ENCODE results near the gene UBE2R2.
A peak's percentile ranks its signal among the peaks of the same experiment; 100 is the strongest.

Gene UBE2R2

DNA sequence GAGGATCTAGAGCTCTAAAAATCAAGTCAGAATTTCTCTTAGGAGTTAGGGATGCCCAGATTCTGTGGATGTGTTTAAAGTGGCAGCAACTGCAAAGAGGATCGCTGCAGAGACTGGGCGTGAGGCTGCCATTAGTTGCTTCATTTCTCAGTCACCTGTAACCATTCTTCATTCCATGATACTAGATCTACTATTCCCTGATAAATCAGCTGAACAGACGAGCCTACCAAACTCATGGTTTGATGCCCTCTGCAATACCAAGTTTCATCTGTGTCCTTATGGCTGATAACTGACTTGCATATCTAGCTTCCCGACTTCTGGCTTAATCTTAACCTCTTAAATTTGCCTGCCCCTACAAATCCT is 33.3 kb downstream of the UBE2R2 start:
- Histone ChIP-seq H3K14ac (ENCODE audit: low read length) (no peak overlapping the region), H3K4me2 (ENCODE audit: low read length) (no peak overlapping the region), H4K8ac (ENCODE audit: low read depth, low read length) (no peak overlapping the region), H3K27me3 (ENCODE audit: insufficient read depth, low read length) (no peaks in the 10 kb centered on the region), H3K4ac (ENCODE audit: low read depth, low read length) (peak overlapping the region; percentile 27), H2BK120ac (ENCODE audit: insufficient read depth, low read length, poor library complexity) (no peak overlapping the region), H3K4me3 (ENCODE audit: low read depth, low read length) (no peak overlapping the region), H2BK5ac (ENCODE audit: low read depth, low read length, poor library complexity) (no peak overlapping the region), H3K27ac (ENCODE audit: low read depth, low read length) (no peak overlapping the region), H3K23ac (ENCODE audit: low read length) (no peak overlapping the region), H4K91ac (ENCODE audit: low read depth, low read length) (no peak overlapping the region), H2AFZ (ENCODE audit: insufficient read depth, low read length, poor library complexity) (no peak overlapping the region), H3K79me1 (ENCODE audit: low read length) (no peaks in the 10 kb centered on the region), H4K12ac (ENCODE audit: low read depth, low read length) (no peak overlapping the region), H2AK5ac (ENCODE audit: low read length) (no peak overlapping the region), H3K18ac (ENCODE audit: low read length) (no peak overlapping the region), H3K9me3 (ENCODE audit: insufficient read depth, low read depth, low read length) (no peaks in the 10 kb centered on the region), H3K79me2 (ENCODE audit: control insufficient read depth, insufficient read depth, low read length, poor library complexity) (peaks cover 7% of the 10 kb centered on the region), H3K36me3 (ENCODE audit: control insufficient read depth in 1 of 2, insufficient read depth in 2 of 2, low read length in 2 of 2) (peaks cover 0 to 2% of the 10 kb centered on the region in 2 experiments), H3K4me1 (ENCODE audit: control insufficient read depth in 1 of 2, insufficient read depth in 2 of 2, low read length in 2 of 2) (no peaks in the 10 kb centered on the region), H3K9ac (ENCODE audit: low read length) (no peak overlapping the region), H2BK12ac (ENCODE audit: low read length) (no peak overlapping the region)
- no CpG with 5 or more reads among the region's 4 CpGs for WGBS (ENCODE audit: extremely low coverage, insufficient coverage, insufficient read length)
- no peak for DNase-seq

DNA sequence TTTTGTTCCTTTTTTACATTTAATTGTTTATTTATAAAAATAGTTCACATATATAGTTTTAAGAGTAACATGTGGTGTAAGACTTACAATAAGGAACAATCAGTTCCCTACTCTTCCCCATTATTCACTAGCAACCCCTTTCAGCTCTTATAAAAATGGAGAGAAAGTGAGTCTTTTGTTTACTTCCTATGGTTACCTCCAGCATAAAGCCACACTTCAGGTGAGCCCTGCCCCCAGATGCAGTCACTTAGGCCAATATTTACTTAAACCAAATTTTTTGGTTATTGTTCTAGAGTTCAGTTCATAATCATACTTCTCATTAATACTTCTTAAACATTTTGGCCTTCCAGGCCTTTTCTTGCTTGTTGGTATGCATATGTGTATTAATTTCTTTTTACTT is 33.7 kb downstream of the UBE2R2 start:
- Histone ChIP-seq H3K4ac (ENCODE audit: low read depth, low read length) (no peak overlapping the region), H2BK12ac (ENCODE audit: low read length) (no peak overlapping the region), H4K12ac (ENCODE audit: low read depth, low read length) (no peak overlapping the region), H3K14ac (ENCODE audit: low read length) (no peak overlapping the region), H3K4me1 (ENCODE audit: control insufficient read depth in 1 of 2, insufficient read depth in 2 of 2, low read length in 2 of 2) (no peaks in the 10 kb centered on the region), H3K27me3 (ENCODE audit: insufficient read depth, low read length) (no peaks in the 10 kb centered on the region), H3K36me3 (ENCODE audit: control insufficient read depth in 1 of 2, insufficient read depth in 2 of 2, low read length in 2 of 2) (peaks cover 2% of the 10 kb centered on the region in 2 experiments), H3K23ac (ENCODE audit: low read length) (no peak overlapping the region), H4K8ac (ENCODE audit: low read depth, low read length) (no peak overlapping the region), H3K79me1 (ENCODE audit: low read length) (no peaks in the 10 kb centered on the region), H3K18ac (ENCODE audit: low read length) (no peak overlapping the region), H2BK120ac (ENCODE audit: insufficient read depth, low read length, poor library complexity) (no peak overlapping the region), H3K9me3 (ENCODE audit: insufficient read depth, low read depth, low read length) (no peaks in the 10 kb centered on the region), H3K4me2 (ENCODE audit: low read length) (no peak overlapping the region), H2AFZ (ENCODE audit: insufficient read depth, low read length, poor library complexity) (no peak overlapping the region), H2AK5ac (ENCODE audit: low read length) (no peak overlapping the region), H2BK5ac (ENCODE audit: low read depth, low read length, poor library complexity) (no peak overlapping the region), H3K79me2 (ENCODE audit: control insufficient read depth, insufficient read depth, low read length, poor library complexity) (peaks cover 8% of the 10 kb centered on the region), H3K9ac (ENCODE audit: low read length) (no peak overlapping the region), H3K4me3 (ENCODE audit: low read depth, low read length) (no peak overlapping the region), H4K91ac (ENCODE audit: low read depth, low read length) (no peak overlapping the region), H3K27ac (ENCODE audit: low read depth, low read length) (no peak overlapping the region)
- no peak for DNase-seq

DNA sequence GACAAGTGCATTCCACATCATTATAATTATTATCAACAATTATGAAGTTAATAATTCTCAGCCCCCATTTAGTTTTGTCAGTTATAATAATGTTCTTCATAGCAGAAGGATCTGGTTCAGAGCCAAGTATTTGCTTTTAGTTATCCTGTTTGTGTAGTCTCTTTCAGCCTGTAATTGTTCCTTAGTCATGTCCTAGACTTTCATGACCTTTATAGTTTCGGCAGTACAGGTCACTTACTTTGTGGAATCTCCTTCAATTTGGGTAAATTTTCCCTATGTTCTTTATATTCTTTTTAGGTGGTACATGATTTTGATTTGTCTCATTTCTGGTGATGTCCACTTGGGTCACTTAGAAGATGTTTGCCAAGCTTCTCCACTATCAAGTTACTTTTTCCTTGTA is 34.3 kb downstream of the UBE2R2 start:
- Histone ChIP-seq H4K12ac (ENCODE audit: low read depth, low read length) (no peak overlapping the region), H2BK5ac (ENCODE audit: low read depth, low read length, poor library complexity) (no peak overlapping the region), H3K4me2 (ENCODE audit: low read length) (no peak overlapping the region), H3K23ac (ENCODE audit: low read length) (no peak overlapping the region), H3K4ac (ENCODE audit: low read depth, low read length) (no peak overlapping the region), H2BK12ac (ENCODE audit: low read length) (no peak overlapping the region), H3K27ac (ENCODE audit: low read depth, low read length) (no peak overlapping the region), H3K4me3 (ENCODE audit: low read depth, low read length) (no peak overlapping the region), H4K8ac (ENCODE audit: low read depth, low read length) (no peak overlapping the region), H2AK5ac (ENCODE audit: low read length) (no peak overlapping the region), H3K14ac (ENCODE audit: low read length) (no peak overlapping the region), H3K9ac (ENCODE audit: low read length) (no peak overlapping the region), H3K4me1 (ENCODE audit: control insufficient read depth in 1 of 2, insufficient read depth in 2 of 2, low read length in 2 of 2) (no peaks in the 10 kb centered on the region), H3K18ac (ENCODE audit: low read length) (no peak overlapping the region), H3K79me2 (ENCODE audit: control insufficient read depth, insufficient read depth, low read length, poor library complexity) (peaks cover 11% of the 10 kb centered on the region), H3K36me3 (ENCODE audit: control insufficient read depth in 1 of 2, insufficient read depth in 2 of 2, low read length in 2 of 2) (peaks cover 2 to 3% of the 10 kb centered on the region in 2 experiments), H3K9me3 (ENCODE audit: insufficient read depth, low read depth, low read length) (no peaks in the 10 kb centered on the region), H4K91ac (ENCODE audit: low read depth, low read length) (no peak overlapping the region), H3K27me3 (ENCODE audit: insufficient read depth, low read length) (no peaks in the 10 kb centered on the region), H2AFZ (ENCODE audit: insufficient read depth, low read length, poor library complexity) (no peak overlapping the region), H2BK120ac (ENCODE audit: insufficient read depth, low read length, poor library complexity) (no peak overlapping the region), H3K79me1 (ENCODE audit: low read length) (no peaks in the 10 kb centered on the region)
- no CpG with 5 or more reads among the region's 1 CpG for WGBS (ENCODE audit: extremely low coverage, insufficient coverage, insufficient read length)
- no peak for DNase-seq

DNA sequence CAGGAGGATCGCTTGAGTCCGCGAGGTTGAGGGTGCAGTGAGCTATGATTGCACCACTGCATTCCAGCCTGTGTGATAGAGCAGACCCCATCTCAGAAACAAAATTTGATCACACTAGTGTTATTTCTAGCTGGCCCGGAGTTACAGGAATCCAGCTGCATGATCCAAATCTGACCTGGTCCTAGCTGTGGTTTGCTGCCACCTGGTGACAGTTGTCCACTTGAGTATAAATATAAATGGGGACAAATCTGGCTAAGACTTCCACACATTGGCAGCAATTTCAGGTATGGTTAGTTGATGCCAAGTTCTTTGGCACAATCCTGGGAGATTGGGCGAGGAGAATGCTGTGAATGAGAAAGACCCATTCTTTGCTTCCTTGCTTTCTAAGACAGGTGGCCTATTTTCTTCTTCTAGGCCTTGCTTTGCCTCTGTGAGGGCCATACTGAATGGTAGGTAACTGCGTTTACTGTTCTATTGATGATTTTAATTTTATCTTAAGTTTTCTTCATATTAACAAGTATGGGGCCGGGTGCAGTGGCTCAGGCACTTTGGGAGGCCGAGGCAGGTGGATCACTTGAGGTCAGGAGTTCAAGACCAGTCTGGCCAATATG is 35.4 kb downstream of the UBE2R2 start:
- Histone ChIP-seq H2BK5ac (ENCODE audit: low read depth, low read length, poor library complexity) (no peak overlapping the region), H4K91ac (ENCODE audit: low read depth, low read length) (no peak overlapping the region), H3K4me2 (ENCODE audit: low read length) (no peak overlapping the region), H3K79me1 (ENCODE audit: low read length) (no peaks in the 10 kb centered on the region), H3K14ac (ENCODE audit: low read length) (no peak overlapping the region), H3K27ac (ENCODE audit: low read depth, low read length) (no peak overlapping the region), H3K79me2 (ENCODE audit: control insufficient read depth, insufficient read depth, low read length, poor library complexity) (peaks cover 11% of the 10 kb centered on the region), H3K27me3 (ENCODE audit: insufficient read depth, low read length) (no peaks in the 10 kb centered on the region), H3K36me3 (ENCODE audit: control insufficient read depth in 1 of 2, insufficient read depth in 2 of 2, low read length in 2 of 2) (peaks cover 2 to 3% of the 10 kb centered on the region in 2 experiments), H4K8ac (ENCODE audit: low read depth, low read length) (no peak overlapping the region), H2AK5ac (ENCODE audit: low read length) (no peak overlapping the region), H2AFZ (ENCODE audit: insufficient read depth, low read length, poor library complexity) (no peak overlapping the region), H3K23ac (ENCODE audit: low read length) (no peak overlapping the region), H3K4me1 (ENCODE audit: control insufficient read depth in 1 of 2, insufficient read depth in 2 of 2, low read length in 2 of 2) (no peaks in the 10 kb centered on the region), H3K9me3 (ENCODE audit: insufficient read depth, low read depth, low read length) (no peaks in the 10 kb centered on the region), H3K4me3 (ENCODE audit: low read depth, low read length) (no peak overlapping the region), H3K18ac (ENCODE audit: low read length) (no peak overlapping the region), H3K9ac (ENCODE audit: low read length) (no peak overlapping the region), H2BK120ac (ENCODE audit: insufficient read depth, low read length, poor library complexity) (no peak overlapping the region), H4K12ac (ENCODE audit: low read depth, low read length) (no peak overlapping the region), H3K4ac (ENCODE audit: low read depth, low read length) (peak overlapping the region; percentile 13), H2BK12ac (ENCODE audit: low read length) (no peak overlapping the region)
- no CpG with 5 or more reads among the region's 8 CpGs for WGBS (ENCODE audit: extremely low coverage, insufficient coverage, insufficient read length)
- peak; percentile 28 to 70 for DNase-seq
